NCI-H146 treated with DMSO at 0.1 percent for 48 hours (cell line): ENCODE data around the gene CORO1C.
A peak's percentile ranks its signal among the peaks of the same experiment; 100 is the strongest.
"Not testable (repeated sequence)": the region's sequence is repeated elsewhere in the genome, so short reads cannot be mapped to it uniquely, and the experiment has no call there.

Source experiments
- DNase-seq: peaks from one replicate; lab custom pipeline; 2025; ENCODE audit not compliant: unreplicated experiment; lab: John Stamatoyannopoulos, UW

Gene CORO1C

GRCh38 chr12:108638141-108638827, 93.0 kb downstream of the CORO1C start:
- DNase-seq = no peak

- no peak for DNase-seq
Measured at GRCh38 chr12:108637222-108637971, 93.9 kb downstream of the CORO1C start.

GRCh38 chr12:108635997-108636808, 95.1 kb downstream of the CORO1C start:
- DNase-seq = no peak

GRCh38 chr12:108635201-108635996, 95.9 kb downstream of the CORO1C start:
- DNase-seq = no peak

- no peak for DNase-seq
Measured at GRCh38 chr12:108634341-108634751, 97.0 kb downstream of the CORO1C start.

GRCh38 chr12:108633534-108634248, 97.6 kb downstream of the CORO1C start, which contains the start of gene SELPLG:
Gene SELPLG, minus strand, starts transcription at chr12:108633894. Its CDS starts 9,587 bp downstream, at chr12:108624307.
- DNase-seq = no peak

GRCh38 chr12:108633081-108633533, 98.2 kb downstream of the CORO1C start:
- no peak for DNase-seq

GRCh38 chr12:108631261-108631660, 100.1 kb downstream of the CORO1C start:
- not testable (repeated sequence) for DNase-seq

GRCh38 chr12:108630481-108631207, 100.7 kb downstream of the CORO1C start:
- no peak for DNase-seq

- no peak for DNase-seq
Measured at GRCh38 chr12:108629824-108630476, 101.4 kb downstream of the CORO1C start.

- no peak for DNase-seq
Measured at GRCh38 chr12:108629151-108629550, 102.2 kb downstream of the CORO1C start.

- no peak for DNase-seq
Measured at GRCh38 chr12:108627134-108627920, 104.0 kb downstream of the CORO1C start.

GRCh38 chr12:108625228-108625627, 106.1 kb downstream of the CORO1C start:
- no peak for DNase-seq

- DNase-seq = no peak
Measured at GRCh38 chr12:108623577-108623976, 107.7 kb downstream of the CORO1C start.

- no peak for DNase-seq
Measured at GRCh38 chr12:108622921-108623514, 108.3 kb downstream of the CORO1C start.

GRCh38 chr12:108622421-108622820, 108.9 kb downstream of the CORO1C start:
- peak; percentile 39 for DNase-seq

GRCh38 chr12:108621161-108621560, 110.2 kb downstream of the CORO1C start:
- DNase-seq = no peak
